CD4-positive, alpha-beta memory T cell (primary cell): ENCODE measurements around the gene DIRAS3. TPM values are rescaled to one million over a fixed set of nuclear protein-coding genes. Genes with fewer than 3 reads are reported as not detected.

Source experiments
- CTCF ChIA-PET: fragments of 350-600 bp; sonication (Branson Sonifier 250); formaldehyde crosslinking; loops from one replicate; lab custom pipeline; 2021; ENCODE audit warnings: inconsistent platforms; ENCODE audit not compliant: partially characterized antibody; lab: Charles Lee
- POLR2A ChIA-PET: fragments of 350-600 bp; sonication (Branson Sonifier 250); formaldehyde crosslinking; loops from one replicate; lab custom pipeline; 2021; ENCODE audit not compliant: partially characterized antibody; lab: Charles Lee
- DNase-seq, 5 donors: peaks; one replicate each; pipeline versions ENCODE4 v3.0.0 to v3.0.0-alpha.2; 2020 to 2022; ENCODE audit warnings: mixed read lengths in 1 of 5
- H3K27ac ChIP-seq: one replicate; pipeline ENCODE4 v1.7.0; 2013; ENCODE audit warnings: low read depth, low read length
- H3K27me3 ChIP-seq: 2 replicates; pipeline ENCODE4 v1.7.0; 2013; ENCODE audit warnings: mild to moderate bottlenecking, low read length, moderate library complexity; ENCODE audit not compliant: insufficient read depth
- H3K36me3 ChIP-seq: 2 replicates; pipeline ENCODE4 v1.7.0; 2013; ENCODE audit warnings: mild to moderate bottlenecking, low read length, moderate library complexity; ENCODE audit not compliant: insufficient read depth
- H3K4me1 ChIP-seq: 2 replicates; pipeline ENCODE4 v1.7.0; 2013; ENCODE audit warnings: mild to moderate bottlenecking, low read length, moderate library complexity; ENCODE audit not compliant: insufficient read depth
- H3K4me3 ChIP-seq, 2 donors: one replicate each; pipeline ENCODE4 v1.7.0; 2013; ENCODE audit warnings: low read length in 2 of 2, mild to moderate bottlenecking in 1 of 2
- H3K9me3 ChIP-seq, 2 donors: one replicate each; pipeline ENCODE4 v1.7.0; 2013; ENCODE audit warnings: low read length in 2 of 2, control low read depth in 1 of 2; ENCODE audit not compliant: control insufficient read depth in 1 of 2
- H3K27ac Mint-ChIP-seq, 7 donors: one replicate each; pipeline ENCODE4 v1.8.0; 2020 to 2021; ENCODE audit warnings: mixed read lengths in 7 of 7, mild to moderate bottlenecking in 6 of 7, inconsistent platforms in 3 of 7, moderate library complexity in 3 of 7
- H3K27me3 Mint-ChIP-seq, 2 donors: one replicate each; pipeline ENCODE4 v1.8.0; 2020 to 2021; ENCODE audit warnings: mixed read lengths in 2 of 2
- H3K36me3 Mint-ChIP-seq, 2 donors: one replicate each; pipeline ENCODE4 v1.8.0; 2020 to 2021; ENCODE audit warnings: mixed read lengths in 2 of 2, inconsistent platforms in 1 of 2, mild to moderate bottlenecking in 1 of 2
- H3K4me1 Mint-ChIP-seq, 4 donors: one replicate each; pipeline ENCODE4 v1.8.0; 2020 to 2021; ENCODE audit warnings: mixed read lengths in 4 of 4, mild to moderate bottlenecking in 1 of 4
- H3K4me3 Mint-ChIP-seq, 8 donors: one replicate each; pipeline ENCODE4 v1.8.0; 2020 to 2021; ENCODE audit warnings: mixed read lengths in 8 of 8, mild to moderate bottlenecking in 7 of 8, moderate library complexity in 6 of 8, inconsistent platforms in 3 of 8
- H3K9me3 Mint-ChIP-seq, 8 donors: one replicate each; pipeline ENCODE4 v1.8.0; 2020 to 2021; ENCODE audit warnings: mixed read lengths in 8 of 8, mild to moderate bottlenecking in 5 of 8, inconsistent platforms in 3 of 8, moderate library complexity in 1 of 8
- intact Hi-C: fragments of 100-400 bp; cut with micrococcal nuclease; formaldehyde crosslinking; loops from one replicate; pipeline ENCODE4 v1.15.1; 2023
- polyA plus RNA-seq, 2 donors: library from polyadenylated mRNA; unstranded; fragments of 300-500 nt; fragmentation: Illumina TruSeq; gene quantifications; one replicate each; pipeline ENCODE4 v1.2.3, GENCODE V29; 2021
- total RNA-seq, 2 experiments: library from RNA; stranded (reverse); gene quantifications; one replicate each; pipeline ENCODE4 v1.2.3, GENCODE V29; 2021

Gene DIRAS3
- total and polyA plus RNA-seq, 4 experiments from 2014 or later: not detected

DNA sequence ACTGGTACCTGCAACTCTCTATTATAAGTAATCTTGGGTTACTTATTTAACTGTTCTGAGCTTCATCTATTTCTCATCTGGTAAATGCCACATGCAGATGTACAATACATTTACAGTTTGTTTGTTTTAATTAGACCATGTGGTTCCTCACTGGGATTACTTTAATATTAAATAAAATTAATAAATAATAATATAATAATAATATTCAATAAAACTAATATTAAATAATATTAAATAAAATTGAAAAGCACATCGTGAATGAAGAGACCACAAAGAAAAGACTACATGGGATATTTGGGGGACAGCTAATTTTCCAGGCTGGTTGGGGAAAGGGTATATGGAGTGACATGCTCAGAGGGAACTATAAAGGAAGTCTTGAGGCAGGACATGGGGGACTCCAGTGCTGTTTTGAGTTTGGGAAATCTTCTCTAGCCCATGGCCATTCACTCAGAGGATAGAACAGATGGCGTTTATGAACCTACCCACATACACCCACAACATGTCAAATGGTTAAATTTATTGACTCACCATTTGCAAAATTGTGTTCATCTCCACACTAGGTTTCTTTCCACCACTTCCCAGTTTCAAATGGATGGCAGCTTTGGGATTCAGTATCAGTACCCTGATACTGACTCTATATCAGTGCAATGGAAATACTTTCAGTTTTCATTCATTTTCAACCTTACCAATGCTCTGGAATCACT, 25.6 kb downstream of the DIRAS3 start:
- Histone ChIP-seq H3K36me3 (no peaks in the 10 kb centered on the region), H3K27me3 (no peaks in the 10 kb centered on the region), H3K27ac (no peak overlapping the region), H3K4me1 (no peaks in the 10 kb centered on the region), H3K4me3 (no peak overlapping the region), H3K9me3 (no peaks in the 10 kb centered on the region)
- H3K9me3 Mint-ChIP-seq: peaks cover 0 to 3% (median 0%) of the 10 kb centered on the region in 8 donors
- no peaks in the 10 kb centered on the region for H3K36me3 Mint-ChIP-seq
- DNase-seq: no peak
- H3K4me3 Mint-ChIP-seq: no peak overlapping the region
- peaks cover 0 to 6% (median 2%) of the 10 kb centered on the region in 4 donors for H3K4me1 Mint-ChIP-seq
- H3K27me3 Mint-ChIP-seq: peaks cover 1 to 7% of the 10 kb centered on the region in 2 donors
- intact Hi-C loops: no loop called here
- no peak overlapping the region for H3K27ac Mint-ChIP-seq
- ChIA-PET CTCF (no interaction called here), POLR2A (no interaction called here)

GRCh38 chr1:68016381-68016780, 34.0 kb downstream of the DIRAS3 start:
- CTCF ChIA-PET: no interaction called here
- Mint-ChIP-seq H3K27ac (no peak overlapping the region), H3K9me3 (no peaks in the 10 kb centered on the region), H3K4me3 (no peak overlapping the region), H3K4me1 (no peaks in the 10 kb centered on the region), H3K36me3 (no peaks in the 10 kb centered on the region), H3K27me3 (peaks cover under 1 to 2% of the 10 kb centered on the region in 2 donors)
- no peak overlapping the region for H3K4me3 ChIP-seq
- H3K9me3 ChIP-seq: no peaks in the 10 kb centered on the region
- no peaks in the 10 kb centered on the region for H3K27me3 ChIP-seq
- no peaks in the 10 kb centered on the region for H3K4me1 ChIP-seq
- POLR2A ChIA-PET: no interaction called here
- no peak for DNase-seq
- H3K36me3 ChIP-seq: no peaks in the 10 kb centered on the region
- intact Hi-C loops: no loop called here
- H3K27ac ChIP-seq: no peak overlapping the region

- H3K9me3 Mint-ChIP-seq: no peaks in the 10 kb centered on the region
- H3K36me3 ChIP-seq: no peaks in the 10 kb centered on the region
- H3K4me1 ChIP-seq: no peaks in the 10 kb centered on the region
- no peak overlapping the region for H3K4me3 Mint-ChIP-seq
- no peaks in the 10 kb centered on the region for H3K36me3 Mint-ChIP-seq
- no peaks in the 10 kb centered on the region for H3K4me1 Mint-ChIP-seq
- no peak overlapping the region for H3K27ac ChIP-seq
- H3K9me3 ChIP-seq: no peaks in the 10 kb centered on the region
- H3K27me3 Mint-ChIP-seq: peaks cover 0 to 1% of the 10 kb centered on the region in 2 donors
- no peaks in the 10 kb centered on the region for H3K27me3 ChIP-seq
- intact Hi-C loops: no loop called here
- ChIA-PET POLR2A (no interaction called here), CTCF (no interaction called here)
- H3K27ac Mint-ChIP-seq: no peak overlapping the region
- H3K4me3 ChIP-seq: no peak overlapping the region
- DNase-seq: no peak
Measured at GRCh38 chr1:68015971-68016370, 34.5 kb downstream of the DIRAS3 start.

DNA sequence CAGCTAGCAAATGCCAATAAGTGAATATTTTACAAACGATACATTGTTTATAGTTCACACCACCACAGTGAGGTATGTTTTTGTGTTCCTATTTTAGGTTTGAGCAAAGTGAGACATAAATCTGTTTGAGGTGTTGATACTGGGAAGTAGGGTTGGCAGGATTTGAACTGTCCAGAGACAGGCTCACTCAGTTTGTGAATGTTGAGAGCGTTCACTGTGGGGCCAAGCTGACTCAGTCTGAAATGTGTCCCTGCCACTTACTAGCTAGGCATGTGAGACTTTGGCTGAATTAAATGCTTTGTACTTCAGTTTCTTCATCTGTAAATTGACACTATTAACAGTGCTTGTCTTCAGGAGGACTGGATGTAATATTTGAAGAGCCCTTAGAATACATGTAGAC, 35.1 kb downstream of the DIRAS3 start:
- Mint-ChIP-seq H3K27ac (no peak overlapping the region), H3K4me3 (no peak overlapping the region), H3K4me1 (no peaks in the 10 kb centered on the region), H3K9me3 (peaks cover 0 to 2% (median 0%) of the 10 kb centered on the region in 8 donors), H3K36me3 (no peaks in the 10 kb centered on the region), H3K27me3 (peaks cover 1 to 2% of the 10 kb centered on the region in 2 donors)
- no peak for DNase-seq
- Histone ChIP-seq H3K4me3 (no peak overlapping the region), H3K36me3 (no peaks in the 10 kb centered on the region), H3K27me3 (no peaks in the 10 kb centered on the region), H3K27ac (no peak overlapping the region), H3K9me3 (no peaks in the 10 kb centered on the region), H3K4me1 (no peaks in the 10 kb centered on the region)
- ChIA-PET POLR2A (no interaction called here), CTCF (no interaction called here)
- intact Hi-C loops: no loop called here

DNA sequence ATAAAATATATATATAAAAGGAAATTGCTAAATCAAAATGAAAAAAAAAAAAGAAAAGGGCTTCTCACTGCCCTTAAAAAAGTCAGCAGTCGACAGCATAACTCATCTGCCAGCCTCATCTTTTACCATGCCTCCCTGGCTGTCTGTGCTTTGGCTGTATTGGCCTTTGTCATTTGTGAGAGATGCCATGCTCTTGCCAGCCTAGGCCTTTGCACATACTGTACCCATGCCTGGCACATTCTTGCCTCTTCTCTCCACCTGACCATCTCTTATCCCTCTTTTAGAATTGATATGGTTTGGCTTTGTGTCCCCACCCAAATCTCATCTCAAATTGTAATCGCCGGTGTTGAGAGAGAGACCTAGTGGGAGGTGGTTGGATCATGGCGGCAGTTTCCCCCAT, 37.1 kb downstream of the DIRAS3 start:
- H3K4me3 Mint-ChIP-seq: no peak overlapping the region
- ChIA-PET POLR2A (no interaction called here), CTCF (no interaction called here)
- H3K9me3 Mint-ChIP-seq: peaks cover 0 to 2% (median 0%) of the 10 kb centered on the region in 8 donors
- H3K27me3 ChIP-seq: no peaks in the 10 kb centered on the region
- H3K27me3 Mint-ChIP-seq: peaks cover 1 to 2% of the 10 kb centered on the region in 2 donors
- intact Hi-C loops: no loop called here
- no peak for DNase-seq
- no peaks in the 10 kb centered on the region for H3K4me1 ChIP-seq
- no peak overlapping the region for H3K4me3 ChIP-seq
- H3K36me3 ChIP-seq: no peaks in the 10 kb centered on the region
- no peaks in the 10 kb centered on the region for H3K9me3 ChIP-seq
- no peaks in the 10 kb centered on the region for H3K36me3 Mint-ChIP-seq
- no peak overlapping the region for H3K27ac ChIP-seq
- H3K4me1 Mint-ChIP-seq: no peaks in the 10 kb centered on the region
- H3K27ac Mint-ChIP-seq: no peak overlapping the region

DNA sequence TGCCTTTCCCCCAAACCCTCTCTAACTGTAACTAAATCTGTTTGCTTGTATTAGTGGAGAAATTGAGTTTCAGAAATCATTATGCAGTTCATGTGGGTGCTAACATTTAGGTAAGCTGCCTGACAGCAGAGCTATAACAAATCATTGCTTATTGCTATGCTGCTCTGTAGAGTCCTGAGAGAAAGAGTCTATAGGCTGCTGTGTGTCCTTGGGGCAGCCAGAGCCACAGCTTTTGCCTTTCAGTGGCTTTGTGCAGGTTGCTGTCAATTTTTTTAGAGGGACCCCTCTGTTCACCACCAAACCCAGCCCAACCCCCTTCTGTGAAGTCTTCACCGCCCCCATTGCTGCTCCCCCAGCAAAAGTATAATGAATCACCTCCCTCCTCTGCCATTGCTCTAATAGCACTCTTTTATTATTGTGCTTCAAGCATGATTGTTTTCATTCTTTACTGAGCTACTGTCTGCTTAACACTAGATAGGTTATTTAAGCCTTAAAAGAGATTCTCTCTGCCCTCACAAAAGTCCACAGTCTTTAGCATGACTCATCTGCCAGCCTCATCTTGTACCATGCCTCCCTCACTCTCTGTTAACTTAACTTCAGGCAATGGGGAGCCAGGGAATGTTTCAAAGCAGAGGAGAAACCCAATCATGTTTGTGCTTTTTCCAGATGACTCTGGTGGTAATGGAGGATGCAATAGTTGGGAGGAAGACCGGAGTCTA, 38.6 kb downstream of the DIRAS3 start:
- no peaks in the 10 kb centered on the region for H3K36me3 Mint-ChIP-seq
- ChIA-PET CTCF (no interaction called here), POLR2A (no interaction called here)
- H3K4me3 ChIP-seq: no peak overlapping the region
- H3K9me3 Mint-ChIP-seq: peaks cover 0 to 5% (median 0%) of the 10 kb centered on the region in 8 donors
- no peak overlapping the region for H3K4me3 Mint-ChIP-seq
- no peak overlapping the region for H3K27ac ChIP-seq
- no peaks in the 10 kb centered on the region for H3K27me3 ChIP-seq
- peaks cover 1 to 2% of the 10 kb centered on the region in 2 donors for H3K27me3 Mint-ChIP-seq
- intact Hi-C loops: no loop called here
- H3K9me3 ChIP-seq: no peaks in the 10 kb centered on the region
- H3K4me1 ChIP-seq: no peaks in the 10 kb centered on the region
- no peaks in the 10 kb centered on the region for H3K4me1 Mint-ChIP-seq
- no peaks in the 10 kb centered on the region for H3K36me3 ChIP-seq
- H3K27ac Mint-ChIP-seq: no peak overlapping the region
- DNase-seq: no peak

GRCh38 chr1:68010543-68010942, 39.9 kb downstream of the DIRAS3 start:
- H3K27me3 Mint-ChIP-seq: peaks cover 1 to 4% of the 10 kb centered on the region in 2 donors
- Histone ChIP-seq H3K27ac (no peak overlapping the region), H3K9me3 (no peaks in the 10 kb centered on the region), H3K36me3 (no peaks in the 10 kb centered on the region), H3K4me1 (no peaks in the 10 kb centered on the region), H3K4me3 (no peak overlapping the region), H3K27me3 (no peaks in the 10 kb centered on the region)
- H3K4me1 Mint-ChIP-seq: no peaks in the 10 kb centered on the region
- H3K36me3 Mint-ChIP-seq: no peaks in the 10 kb centered on the region
- no peak for DNase-seq
- H3K27ac Mint-ChIP-seq: no peak overlapping the region
- intact Hi-C loops: no loop called here
- no peak overlapping the region for H3K4me3 Mint-ChIP-seq
- peaks cover 0 to 5% (median 0%) of the 10 kb centered on the region in 8 donors for H3K9me3 Mint-ChIP-seq
- CTCF ChIA-PET: interaction anchor here (0.6 kb wide), 1 partner anchor 179 kb away, joined by 3 read pairs; no protein-coding TSS in a partner anchor
- POLR2A ChIA-PET: no interaction called here
